GM08714 (cell line): ENCODE measurements around the gene PDXK.
A peak's percentile ranks its signal among the peaks of the same experiment; 100 is the strongest.

Experiments
- H3K4me3 ChIP-seq: fragments of 200-500 bp; sonication (Bioruptor generic); 2 replicates; pipeline ENCODE4 v1.5.1; 2014; ENCODE audit warnings: mild to moderate bottlenecking, low read length, inconsistent platforms
- ZNF274 ChIP-seq: IDR thresholded peaks from 2 replicates; pipeline ENCODE4 v1.6.1; 2012; ENCODE audit warnings: mild to moderate bottlenecking, low read depth, low read length

PDXK gene

DNA sequence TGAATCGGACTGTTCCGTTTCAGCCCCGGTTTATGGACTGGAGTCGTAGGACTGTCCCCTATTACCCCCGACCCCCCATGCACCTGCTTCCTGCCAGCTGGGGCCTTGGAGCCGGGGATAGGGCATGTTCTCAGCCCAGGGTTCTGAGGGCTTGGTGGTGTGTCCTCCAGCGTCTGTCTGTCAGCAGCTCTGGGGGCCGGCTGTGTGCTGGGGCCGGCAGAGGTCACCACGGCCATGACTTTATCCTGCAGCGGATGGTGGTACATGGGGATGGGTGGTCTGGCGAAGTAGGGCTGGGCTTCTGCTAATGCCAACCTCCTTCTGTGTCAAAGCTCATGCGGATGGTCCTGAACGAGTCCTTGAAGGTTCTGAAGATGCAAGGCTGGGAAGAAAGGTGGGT lies 75.9 kb downstream of the PDXK start:
- TF ChIP-seq ZNF274 = no peak
- no peak overlapping the region for H3K4me3 ChIP-seq

DNA sequence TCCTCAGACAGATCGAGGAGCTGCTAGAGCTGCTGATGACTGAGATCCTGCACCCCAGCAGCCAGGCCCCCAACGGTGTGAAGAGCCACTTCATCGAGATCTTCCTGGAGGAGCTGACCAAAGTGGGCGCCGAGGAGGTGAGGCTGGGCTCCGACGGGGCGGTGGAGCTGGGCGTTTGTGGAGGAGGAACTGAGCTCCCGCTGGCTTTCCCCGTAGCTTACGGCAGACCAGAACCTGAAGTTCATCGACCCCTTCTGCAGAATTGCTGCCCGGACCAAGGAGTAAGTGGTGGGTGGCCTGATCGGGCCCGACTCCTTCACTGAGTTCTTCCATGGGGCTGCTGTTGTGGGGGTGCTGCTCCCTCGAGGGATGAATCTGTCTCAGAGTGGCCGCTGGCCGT lies 78.5 kb downstream of the PDXK start:
- TF ChIP-seq ZNF274 = no peak
- no peak overlapping the region for H3K4me3 ChIP-seq

DNA sequence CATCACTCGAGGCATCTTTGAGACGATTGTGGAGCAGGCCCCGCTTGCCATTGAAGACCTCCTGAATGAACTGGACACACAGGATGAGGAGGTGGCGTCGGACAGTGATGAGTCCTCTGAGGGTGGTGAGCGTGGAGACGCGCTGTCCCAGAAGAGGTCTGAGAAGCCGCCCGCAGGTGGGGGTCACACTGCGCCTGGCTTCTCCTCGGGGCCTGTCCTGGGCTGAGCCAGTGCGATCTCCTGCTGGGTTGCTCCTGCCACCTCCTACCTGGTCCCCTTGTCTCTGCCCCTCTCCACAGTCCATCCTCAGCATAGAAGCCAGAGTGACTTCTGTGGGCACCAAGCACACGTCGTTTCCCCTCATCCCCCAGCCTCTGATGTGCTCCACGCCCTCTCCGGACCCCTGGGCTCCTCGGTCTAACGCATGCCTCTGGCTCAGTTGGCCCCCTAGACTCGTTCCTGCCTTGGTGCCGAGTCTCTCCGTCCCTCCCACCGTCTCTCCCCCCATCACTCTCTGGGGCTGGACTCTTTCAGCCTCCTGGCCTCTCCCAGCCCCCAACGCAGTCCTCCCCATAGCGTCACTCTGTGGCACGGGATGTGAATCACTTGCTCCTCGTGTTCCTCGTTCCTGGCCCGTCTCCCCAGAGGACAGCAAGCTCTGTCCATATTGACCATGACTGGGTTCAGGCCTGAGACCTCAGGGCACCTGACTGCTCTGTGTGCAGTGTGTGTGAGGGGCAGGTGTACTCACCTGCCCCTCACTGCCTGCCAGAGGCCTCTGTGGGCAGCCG lies 79.2 kb downstream of the PDXK start:
- H3K4me3 ChIP-seq = no peak overlapping the region
- TF ChIP-seq ZNF274 = no peak

DNA sequence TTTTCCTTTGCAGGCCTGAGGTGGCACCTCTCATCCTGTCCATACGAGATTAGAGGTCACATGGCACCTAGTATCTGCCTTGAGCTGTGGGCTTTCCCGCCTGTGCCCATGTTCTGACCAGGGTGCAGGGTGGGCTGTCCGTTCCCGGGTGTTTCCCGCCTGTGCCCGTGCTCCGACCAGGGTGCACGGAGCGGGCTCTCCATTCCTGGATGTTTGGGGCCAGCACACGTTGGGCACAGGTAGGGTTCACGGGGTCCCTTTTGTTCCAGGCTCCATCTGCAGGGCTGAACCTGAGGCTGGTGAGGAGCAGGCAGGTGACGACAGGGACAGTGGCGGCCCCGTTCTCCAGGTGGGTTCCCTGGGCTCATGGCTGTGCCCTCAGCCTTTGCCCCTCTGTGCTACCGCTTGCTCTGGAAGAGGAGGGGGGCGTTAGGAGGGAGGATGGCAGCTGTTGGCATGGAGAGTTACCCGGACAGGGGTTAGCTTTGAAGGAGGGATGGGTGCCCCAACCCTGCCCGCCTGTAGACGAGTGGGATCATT lies 80.4 kb downstream of the PDXK start:
- no peak for TF ChIP-seq ZNF274
- H3K4me3 ChIP-seq = no peak overlapping the region

DNA sequence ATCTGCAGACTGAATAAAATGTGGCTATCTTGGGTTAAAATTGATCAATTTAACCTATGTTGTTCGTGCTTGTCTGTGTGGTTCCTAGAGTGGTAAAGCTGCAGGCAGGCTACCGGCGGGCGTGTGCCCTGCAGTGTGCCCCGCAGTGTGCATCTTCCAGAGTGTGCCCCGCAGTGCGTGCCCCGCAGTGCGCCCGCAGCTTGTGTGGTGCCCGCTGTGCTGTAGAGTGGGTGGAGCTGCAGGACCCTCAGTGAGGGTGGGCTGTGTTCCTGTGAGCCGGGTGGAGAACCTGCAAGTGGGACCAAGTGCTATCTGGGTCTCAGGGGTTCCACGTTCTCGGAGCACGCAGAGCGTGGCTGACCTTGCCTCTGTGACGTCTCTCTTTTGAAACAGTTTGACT lies 81.2 kb downstream of the PDXK start:
- no peak for TF ChIP-seq ZNF274
- no peak overlapping the region for H3K4me3 ChIP-seq

DNA sequence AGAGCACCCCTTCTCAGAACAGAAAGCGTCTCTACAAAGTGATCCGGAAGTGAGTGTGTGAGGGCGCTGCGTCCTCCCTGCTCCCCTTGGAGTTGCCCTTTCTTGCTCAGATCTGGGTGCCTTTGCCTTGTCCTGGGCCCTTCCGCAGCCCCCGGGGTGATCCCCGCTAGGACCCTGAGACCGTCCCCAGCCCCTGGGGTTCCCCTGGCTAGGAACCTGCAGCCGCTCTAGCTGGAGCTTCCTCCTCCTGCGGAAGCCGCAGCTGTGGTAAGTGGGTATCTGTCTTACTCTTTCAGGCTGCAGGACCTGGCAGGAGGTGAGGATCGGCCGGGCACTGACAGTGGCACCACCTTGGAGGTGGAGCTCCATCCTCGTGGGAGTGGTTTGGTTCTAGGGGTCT lies 81.6 kb downstream of the PDXK start:
- H3K4me3 ChIP-seq = no peak overlapping the region
- no peak for TF ChIP-seq ZNF274

DNA sequence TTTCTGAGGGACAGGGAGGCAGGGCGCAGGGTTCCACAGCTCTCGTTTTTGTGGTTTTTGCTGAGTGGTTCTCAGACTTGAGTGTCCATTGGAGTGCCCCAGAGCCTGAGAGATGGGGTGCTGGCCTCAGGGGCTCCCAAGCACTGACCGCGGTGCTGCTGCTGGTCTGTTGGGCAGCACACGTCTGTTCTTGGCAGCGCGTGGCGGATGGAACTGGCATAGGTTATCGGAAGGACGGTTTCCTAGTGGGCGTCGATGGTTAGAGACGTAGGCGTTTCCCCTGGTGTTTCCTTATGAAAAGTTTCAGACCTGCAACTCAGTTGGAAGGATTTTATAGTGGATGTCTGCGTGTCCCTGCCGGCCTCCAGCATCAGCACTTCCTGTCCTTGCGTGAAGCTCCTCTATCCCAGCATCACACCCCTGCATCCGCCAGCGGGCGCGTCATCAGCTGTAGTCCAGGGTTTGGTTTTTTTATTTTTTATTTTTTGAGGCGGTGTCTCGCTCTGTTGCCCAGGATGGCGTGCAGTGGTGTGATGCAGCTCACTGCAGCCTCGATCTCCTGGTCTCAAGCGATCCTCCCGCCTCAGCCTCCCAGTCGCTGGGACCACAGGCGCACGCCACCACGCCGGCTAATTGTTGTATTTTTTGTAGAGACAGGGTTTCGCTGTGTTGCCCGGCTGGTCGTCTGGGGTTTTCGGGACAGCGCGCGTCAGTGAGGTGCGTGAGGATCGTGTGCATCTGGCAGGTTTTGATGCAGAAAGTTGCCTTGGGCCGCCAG lies 82.3 kb downstream of the PDXK start:
- TF ChIP-seq ZNF274 = no peak
- H3K4me3 ChIP-seq = no peak overlapping the region

DNA sequence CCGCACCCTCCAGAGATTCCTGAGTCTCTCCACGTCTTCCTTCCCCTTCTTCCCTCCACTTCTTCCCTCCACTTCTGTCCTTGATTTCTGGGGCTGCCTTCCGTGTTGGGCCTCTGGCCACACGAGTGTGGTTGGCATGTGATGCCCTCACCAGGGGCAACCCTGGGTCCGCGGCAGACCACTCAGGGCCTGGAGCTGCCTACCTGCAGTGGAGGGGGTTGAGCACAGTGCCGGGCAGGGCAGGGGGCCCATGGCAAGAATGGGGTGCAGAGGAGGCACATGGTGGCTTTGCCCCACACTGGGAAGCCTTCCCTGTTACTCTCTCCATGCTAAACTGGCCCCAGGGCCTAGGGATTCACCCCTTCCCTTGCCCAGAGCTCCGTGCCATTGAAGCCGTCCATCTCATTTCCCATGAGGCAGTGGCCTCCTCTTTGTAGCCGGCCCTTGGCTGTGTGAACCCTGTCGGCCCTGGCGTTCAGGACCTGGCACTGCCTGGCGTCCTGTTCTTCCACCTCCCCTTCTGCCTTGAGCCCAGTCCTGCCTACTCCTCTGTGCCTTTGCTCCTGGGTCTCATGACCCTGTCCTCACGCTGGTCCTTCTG lies 83.9 kb downstream of the PDXK start:
- TF ChIP-seq ZNF274 = no peak
- H3K4me3 ChIP-seq = no peak overlapping the region

DNA sequence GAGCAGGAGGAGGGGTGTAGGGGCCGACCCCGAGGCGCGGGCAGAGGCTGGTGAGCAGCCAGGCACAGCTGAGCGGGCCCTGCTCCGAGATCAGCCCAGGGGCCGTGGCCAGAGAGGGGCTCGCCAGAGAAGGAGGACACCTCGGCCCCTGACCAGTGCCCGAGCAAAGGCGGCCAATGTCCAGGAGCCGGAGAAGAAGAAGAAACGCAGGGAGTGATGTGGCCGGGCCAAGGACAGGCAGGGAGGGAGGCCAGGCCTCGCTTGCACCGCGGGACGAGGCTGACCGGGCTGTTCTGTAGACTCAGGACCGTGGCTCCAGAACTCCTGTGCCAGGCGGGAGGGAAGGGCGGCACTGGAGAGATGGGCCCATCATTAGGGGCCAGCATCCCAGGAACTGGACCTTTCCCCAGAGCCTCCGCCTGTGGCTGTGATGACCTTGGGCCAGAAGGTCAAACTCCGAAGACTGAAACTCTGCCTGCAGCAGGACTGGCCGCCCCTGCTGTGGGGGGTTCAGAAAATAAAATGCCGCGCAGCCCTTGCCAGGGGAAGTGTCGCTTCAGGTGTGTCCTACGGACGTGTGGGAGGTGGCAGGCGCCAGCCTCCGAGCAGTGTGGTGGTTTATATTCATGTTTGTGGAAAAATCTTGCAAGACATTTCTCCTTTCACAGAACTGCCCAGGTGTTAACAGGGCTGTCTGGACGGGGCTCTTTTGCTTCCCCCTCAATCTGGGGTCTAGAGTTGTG lies 84.8 kb downstream of the PDXK start:
- no peak for TF ChIP-seq ZNF274
- no peak overlapping the region for H3K4me3 ChIP-seq

DNA sequence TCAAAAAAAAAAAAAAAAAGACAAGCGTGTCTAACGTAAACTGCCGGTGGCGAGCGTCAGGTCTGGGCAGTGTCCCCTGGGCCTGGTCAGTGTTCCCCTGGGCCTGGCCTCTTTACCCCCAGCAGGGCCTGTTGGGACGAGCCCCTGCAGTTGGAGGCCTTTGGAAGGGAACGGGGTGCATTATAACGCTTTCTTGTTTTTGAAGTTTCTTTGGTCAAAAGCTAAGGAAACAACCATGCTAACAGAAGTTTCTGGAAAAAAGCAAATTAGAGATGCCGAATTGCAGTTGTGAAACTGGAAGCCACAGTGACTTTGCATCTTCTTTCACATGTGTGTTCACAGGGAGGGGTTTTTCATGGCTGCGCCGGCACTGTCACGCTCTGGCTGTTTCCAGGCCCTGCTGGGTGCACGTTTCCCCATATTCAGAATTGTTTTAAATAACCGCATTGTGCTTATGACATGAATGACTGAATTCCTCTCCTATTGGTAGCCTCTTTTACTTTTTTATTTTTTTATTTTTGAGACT lies 86.4 kb downstream of the PDXK start:
- no peak overlapping the region for H3K4me3 ChIP-seq
- TF ChIP-seq ZNF274 = no peak

DNA sequence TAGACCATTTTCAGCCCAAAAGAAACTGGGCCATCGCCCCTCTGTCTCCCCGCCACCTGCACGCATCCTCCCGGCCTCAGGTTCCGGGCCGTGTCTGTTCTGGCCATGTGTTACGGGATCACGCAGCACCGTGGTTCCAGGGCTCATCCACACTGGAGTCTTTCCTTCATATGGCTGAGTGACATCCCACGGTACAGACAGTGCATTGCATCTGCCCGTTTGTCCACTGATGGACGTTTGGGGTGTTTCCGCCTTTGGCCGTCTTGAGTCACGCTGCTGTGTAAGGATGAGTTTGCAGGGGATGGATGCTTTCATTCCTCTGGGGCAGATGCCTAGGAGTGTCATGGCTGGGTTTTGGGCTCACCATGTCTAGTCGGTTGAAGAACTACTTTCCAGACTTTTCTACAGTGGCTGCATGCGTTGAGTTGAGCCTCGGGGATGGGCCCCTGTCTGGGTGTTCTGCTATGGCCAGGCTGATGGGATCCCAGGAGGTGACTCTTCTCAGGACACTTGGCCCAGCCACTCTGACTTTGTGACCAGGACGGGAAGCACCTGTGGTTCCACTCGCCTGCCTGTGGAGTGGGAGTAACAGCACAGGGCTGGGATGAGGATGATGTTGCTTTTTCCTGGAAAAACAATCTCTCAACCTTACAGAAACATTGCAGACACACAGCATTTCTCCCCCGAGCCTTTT lies 87.2 kb downstream of the PDXK start:
- H3K4me3 ChIP-seq = peak overlapping the region; percentile 1; the same call in 1 of the 2 replicates
- TF ChIP-seq ZNF274 = no peak

DNA sequence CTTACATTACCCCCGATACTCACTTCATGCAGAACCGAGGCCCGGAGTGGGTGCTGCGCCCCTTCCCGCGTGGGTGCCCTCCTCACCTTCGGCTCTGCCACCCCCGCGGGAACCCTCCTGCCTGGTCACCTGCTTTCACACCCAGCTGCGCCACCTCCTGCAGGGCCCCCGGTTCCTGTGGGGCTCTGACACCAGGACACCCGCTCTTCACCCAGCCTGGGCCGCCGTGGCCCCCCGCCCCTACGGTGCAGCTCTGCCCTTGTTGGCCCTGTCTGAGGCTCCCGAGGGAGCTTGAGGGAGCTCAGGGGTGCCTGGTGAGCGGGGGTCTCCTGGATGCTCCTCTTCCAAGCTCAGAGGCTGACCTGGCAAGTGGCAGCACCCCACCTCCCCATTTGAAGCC lies 89.4 kb downstream of the PDXK start:
- no peak overlapping the region for H3K4me3 ChIP-seq
- TF ChIP-seq ZNF274 = no peak

DNA sequence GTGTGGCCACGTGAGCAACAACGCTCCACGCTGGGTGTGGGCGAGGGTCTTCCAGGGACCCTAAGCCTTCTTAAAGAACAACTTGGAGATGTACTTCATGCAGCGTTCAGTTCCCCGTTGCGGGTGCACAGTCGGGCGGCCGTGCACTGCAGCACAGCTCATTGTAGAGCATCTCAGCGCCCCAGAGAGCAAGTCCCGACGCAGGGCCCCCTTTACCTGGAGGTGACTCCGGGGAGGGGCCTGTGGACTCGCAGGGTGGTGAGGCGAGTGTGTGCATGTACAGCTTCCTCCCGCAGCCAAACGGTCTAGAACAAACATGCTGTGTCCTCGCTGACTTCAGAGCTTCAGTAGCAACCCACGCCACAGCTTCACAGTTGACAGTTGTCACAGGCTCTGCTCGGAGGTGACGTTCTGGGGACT lies 89.9 kb downstream of the PDXK start:
- H3K4me3 ChIP-seq = no peak overlapping the region
- TF ChIP-seq ZNF274 = no peak

DNA sequence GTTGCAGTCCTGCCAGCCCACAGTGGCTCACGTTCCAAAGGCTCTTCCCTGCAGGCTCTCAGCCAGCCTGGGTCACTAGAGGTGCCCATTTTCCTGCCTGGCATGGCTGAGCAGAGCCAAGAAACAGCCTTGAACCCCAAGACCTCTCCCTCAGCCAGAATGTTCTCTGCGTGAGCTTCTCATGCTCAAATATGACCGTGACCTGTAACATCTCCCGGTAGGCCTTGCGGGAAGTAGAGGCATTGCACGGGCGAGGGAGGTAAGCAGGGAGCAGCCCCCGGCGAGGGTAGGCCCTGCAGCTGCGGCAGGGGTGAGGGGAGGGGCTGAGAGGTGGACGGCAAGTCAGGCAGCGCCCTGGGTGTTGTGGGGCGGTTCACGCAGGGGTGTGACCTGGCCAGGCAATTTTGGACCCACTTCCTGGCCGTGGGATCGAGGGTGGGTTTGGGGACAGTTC lies 90.4 kb downstream of the PDXK start:
- TF ChIP-seq ZNF274 = no peak
- H3K4me3 ChIP-seq = no peak overlapping the region
